H9 (cell line): ENCODE results near the gene ING2. TPM values are rescaled to one million over a fixed set of nuclear protein-coding genes. Genes with fewer than 3 reads are reported as not detected.

Experiments
- DNase-seq: peaks from one replicate; pipeline ENCODE4 v3.0.0-alpha.2; 2017
- H2AFZ ChIP-seq: one replicate; pipeline ENCODE4 v1.6.1; 2013; ENCODE audit warnings: mild to moderate bottlenecking, low read length, control low read depth, moderate library complexity
- H2AK5ac ChIP-seq: 2 replicates; pipeline ENCODE4 v1.6.1; 2013; ENCODE audit warnings: low read length, control low read depth, mixed read lengths; ENCODE audit not compliant: insufficient read length
- H2BK120ac ChIP-seq: one replicate; pipeline ENCODE4 v1.6.1; 2013; ENCODE audit warnings: low read depth, mild to moderate bottlenecking, low read length, control low read depth, inconsistent platforms; ENCODE audit not compliant: poor library complexity, severe bottlenecking
- H2BK12ac ChIP-seq: 2 replicates; pipeline ENCODE4 v1.6.1; 2013; ENCODE audit warnings: low read length, control low read depth, mixed read lengths, low read depth; ENCODE audit not compliant: insufficient read length
- H2BK15ac ChIP-seq: 2 replicates; pipeline ENCODE4 v1.6.1; 2013; ENCODE audit warnings: low read depth, low read length, control low read depth
- H2BK20ac ChIP-seq: one replicate; pipeline ENCODE4 v1.6.1; 2013; ENCODE audit warnings: low read depth, mild to moderate bottlenecking, low read length, control low read depth, inconsistent platforms; ENCODE audit not compliant: poor library complexity, severe bottlenecking
- H2BK5ac ChIP-seq: 2 replicates; pipeline ENCODE4 v1.6.1; 2013; ENCODE audit warnings: low read length, control low read depth, mixed read lengths; ENCODE audit not compliant: insufficient read length
- H3K14ac ChIP-seq: 2 replicates; pipeline ENCODE4 v1.6.1; 2013; ENCODE audit warnings: low read length, control low read depth; ENCODE audit not compliant: insufficient read depth
- H3K18ac ChIP-seq: 2 replicates; pipeline ENCODE4 v1.6.1; 2013; ENCODE audit warnings: low read depth, mild to moderate bottlenecking, mixed read lengths, low read length, control low read depth; ENCODE audit not compliant: insufficient read length
- H3K23ac ChIP-seq: 2 replicates; pipeline ENCODE4 v1.6.1; 2013; ENCODE audit warnings: low read length, control low read depth, mixed read lengths, low read depth; ENCODE audit not compliant: insufficient read length
- H3K23me2 ChIP-seq: 2 replicates; pipeline ENCODE4 v1.6.1; 2013; ENCODE audit warnings: low read depth, mild to moderate bottlenecking, mixed read lengths, low read length, control low read depth; ENCODE audit not compliant: insufficient read length, poor library complexity, severe bottlenecking
- H3K27ac ChIP-seq: 2 replicates; pipeline ENCODE4 v1.5.1; 2013; ENCODE audit warnings: low read length, control low read depth, mixed read lengths, low read depth; ENCODE audit not compliant: insufficient read length
- H3K27me3 ChIP-seq: 2 replicates; pipeline ENCODE4 v1.6.1; 2013; ENCODE audit warnings: low read length, control low read depth, inconsistent platforms; ENCODE audit not compliant: insufficient read depth
- H3K4ac ChIP-seq: 2 replicates; pipeline ENCODE4 v1.6.1; 2013; ENCODE audit warnings: low read depth, mild to moderate bottlenecking, control low read depth, inconsistent platforms, low read length, moderate library complexity
- H3K4me1 ChIP-seq: 2 replicates; pipeline ENCODE4 v1.6.1; 2013; ENCODE audit warnings: low read length, control low read depth, inconsistent platforms; ENCODE audit not compliant: insufficient read depth
- H3K4me2 ChIP-seq: 2 replicates; pipeline ENCODE4 v1.6.1; 2013; ENCODE audit warnings: low read length, control low read depth, mixed read lengths; ENCODE audit not compliant: insufficient read length, insufficient read depth
- H3K56ac ChIP-seq: 2 replicates; pipeline ENCODE4 v1.6.1; 2013; ENCODE audit warnings: low read depth, mild to moderate bottlenecking, mixed read lengths, low read length, control low read depth; ENCODE audit not compliant: insufficient read length
- H3K79me1 ChIP-seq: 2 replicates; pipeline ENCODE4 v1.6.1; 2013; ENCODE audit warnings: low read depth, mild to moderate bottlenecking, moderate library complexity, low read length, control low read depth, inconsistent platforms; ENCODE audit not compliant: insufficient read depth, poor library complexity, severe bottlenecking
- H3K79me2 ChIP-seq: 2 replicates; pipeline ENCODE4 v1.6.1; 2013; ENCODE audit warnings: low read length, control low read depth, inconsistent platforms; ENCODE audit not compliant: insufficient read depth
- H3K9ac ChIP-seq: 2 replicates; pipeline ENCODE4 v1.6.1; 2013; ENCODE audit warnings: low read length, control low read depth, mixed read lengths; ENCODE audit not compliant: insufficient read length; ENCODE audit errors: extremely low read depth
- H3K9me3 ChIP-seq: one replicate; pipeline ENCODE4 v1.6.1; 2013; ENCODE audit warnings: low read depth, low read length, inconsistent platforms; ENCODE audit not compliant: control insufficient read depth
- H3T11ph ChIP-seq: one replicate; pipeline ENCODE4 v1.6.1; 2013; ENCODE audit warnings: mild to moderate bottlenecking, low read length, control low read depth, inconsistent platforms
- H4K20me1 ChIP-seq: one replicate; pipeline ENCODE4 v1.6.1; 2013; ENCODE audit not compliant: control insufficient read depth, insufficient read length, insufficient read depth
- H4K5ac ChIP-seq: 2 replicates; pipeline ENCODE4 v1.6.1; 2013; ENCODE audit warnings: low read depth, mild to moderate bottlenecking, mixed read lengths, low read length, control low read depth; ENCODE audit not compliant: insufficient read length
- H4K8ac ChIP-seq: replicated peaks from 2 replicates; pipeline ENCODE4 v1.6.1; 2013; ENCODE audit warnings: low read length, control low read depth, mixed read lengths, low read depth; ENCODE audit not compliant: insufficient read length
- H4K91ac ChIP-seq: 2 replicates; pipeline ENCODE4 v1.6.1; 2013; ENCODE audit warnings: low read depth, mild to moderate bottlenecking, moderate library complexity, mixed read lengths, low read length, control low read depth; ENCODE audit not compliant: insufficient read length
- H3K27ac Mint-ChIP-seq, 3 experiments: 2 replicates in 2 of 3; 3 replicates in 1 of 3; pipeline ENCODE4 v1.8.0; 2020 to 2021; ENCODE audit warnings: mixed read lengths in 3 of 3, mild to moderate bottlenecking in 1 of 3, moderate library complexity in 1 of 3
- H3K27me3 Mint-ChIP-seq: 2 replicates; pipeline ENCODE4 v1.8.0; 2021; ENCODE audit warnings: low read depth, mild to moderate bottlenecking, moderate library complexity, mixed read lengths
- H3K36me3 Mint-ChIP-seq, 3 experiments: 2 replicates in 2 of 3; 3 replicates in 1 of 3; pipeline ENCODE4 v1.8.0; 2020 to 2021; ENCODE audit warnings: low read depth in 3 of 3, mixed read lengths in 3 of 3; ENCODE audit not compliant: insufficient read depth in 1 of 3
- H3K4me1 Mint-ChIP-seq, 2 experiments: 2 replicates each; pipeline ENCODE4 v1.8.0; 2020; ENCODE audit warnings: mixed read lengths in 2 of 2
- H3K4me3 Mint-ChIP-seq, 2 experiments: 2 replicates in 1 of 2; 3 replicates in 1 of 2; pipeline ENCODE4 v1.8.0; 2020 to 2021; ENCODE audit warnings: mild to moderate bottlenecking in 2 of 2, mixed read lengths in 2 of 2, moderate library complexity in 1 of 2
- H3K9me3 Mint-ChIP-seq, 2 experiments: 2 replicates in 1 of 2; 3 replicates in 1 of 2; pipeline ENCODE4 v1.8.0; 2020; ENCODE audit warnings: mild to moderate bottlenecking in 2 of 2, mixed read lengths in 2 of 2, moderate library complexity in 1 of 2
- WGBS: extraction: QIAGEN DNeasy Blood & Tissue Kit; methylation state at CpG from one replicate; pipeline ENCODE4 v1.1.7; 2013; ENCODE audit warnings: missing lambda C conversion rate, low lambda C conversion rate, mixed read lengths; ENCODE audit not compliant: insufficient read length; ENCODE audit errors: extremely low coverage; 5-methylcytosine and 5-hydroxymethylcytosine counted together
- total RNA-seq: library from RNA; stranded (reverse); gene quantifications from 2 replicates; pipeline ENCODE4 v1.2.1, GENCODE V29; 2021
- TF ChIP-seq, protein P1 (sequence below): fragments of 200-600 bp; sonication (generic); conservative IDR thresholded peaks from 3 replicates; pipeline ENCODE4 v1.8.0; 2021; ENCODE audit warnings: antibody characterized with exemption, mild to moderate bottlenecking

The ING2 gene
- total RNA-seq, 1 experiment from 2014 or later, result 18.6 TPM

DNA sequence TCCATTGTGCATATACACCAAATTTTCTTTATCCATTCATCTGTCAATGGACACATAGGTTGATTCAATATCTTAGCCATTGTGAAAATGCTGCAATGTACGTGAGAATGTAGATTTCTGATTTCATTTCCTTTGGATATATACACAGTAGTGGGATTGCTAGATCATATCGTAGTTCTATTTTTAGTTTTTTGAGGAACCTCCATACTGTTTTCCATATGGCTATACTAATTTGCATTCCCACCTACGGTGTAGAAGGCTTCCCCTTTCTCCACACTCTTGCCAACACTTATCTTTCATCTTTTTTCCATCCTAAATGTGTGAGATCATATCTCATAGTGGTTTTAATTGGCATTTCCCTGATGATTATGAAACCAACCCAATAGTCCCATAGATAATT, 43.4 kb downstream of the ING2 start:
- Histone ChIP-seq H2BK12ac (no peak overlapping the region), H3K9ac (no peak overlapping the region), H3K4me1 (no peaks in the 10 kb centered on the region), H3K23ac (no peak overlapping the region), H3K79me1 (no peaks in the 10 kb centered on the region), H3K18ac (no peak overlapping the region), H4K5ac (no peak overlapping the region), H3K27ac (no peak overlapping the region), H3K4me2 (no peak overlapping the region), H2BK20ac (no peak overlapping the region), H3K27me3 (no peaks in the 10 kb centered on the region), H2BK120ac (no peak overlapping the region), H4K8ac (no peak overlapping the region), H3T11ph (no peak overlapping the region), H4K91ac (no peak overlapping the region), H3K4ac (no peak overlapping the region), H3K56ac (no peak overlapping the region), H3K79me2 (no peaks in the 10 kb centered on the region), H2AFZ (no peak overlapping the region), H2BK5ac (no peak overlapping the region), H2AK5ac (no peak overlapping the region), H4K20me1 (no peaks in the 10 kb centered on the region), H3K14ac (no peak overlapping the region), H3K9me3 (no peaks in the 10 kb centered on the region), H2BK15ac (no peak overlapping the region), H3K23me2 (no peaks in the 10 kb centered on the region)
- DNase-seq, result no peak
- H3K27ac Mint-ChIP-seq, result no peak overlapping the region
- H3K4me3 Mint-ChIP-seq, result no peak overlapping the region
- H3K9me3 Mint-ChIP-seq, result peaks cover 17 to 25% of the 10 kb centered on the region in 2 experiments
- WGBS, result no CpG with 5 or more reads among the region's 3 CpGs
- TF ChIP-seq, protein P1, sequence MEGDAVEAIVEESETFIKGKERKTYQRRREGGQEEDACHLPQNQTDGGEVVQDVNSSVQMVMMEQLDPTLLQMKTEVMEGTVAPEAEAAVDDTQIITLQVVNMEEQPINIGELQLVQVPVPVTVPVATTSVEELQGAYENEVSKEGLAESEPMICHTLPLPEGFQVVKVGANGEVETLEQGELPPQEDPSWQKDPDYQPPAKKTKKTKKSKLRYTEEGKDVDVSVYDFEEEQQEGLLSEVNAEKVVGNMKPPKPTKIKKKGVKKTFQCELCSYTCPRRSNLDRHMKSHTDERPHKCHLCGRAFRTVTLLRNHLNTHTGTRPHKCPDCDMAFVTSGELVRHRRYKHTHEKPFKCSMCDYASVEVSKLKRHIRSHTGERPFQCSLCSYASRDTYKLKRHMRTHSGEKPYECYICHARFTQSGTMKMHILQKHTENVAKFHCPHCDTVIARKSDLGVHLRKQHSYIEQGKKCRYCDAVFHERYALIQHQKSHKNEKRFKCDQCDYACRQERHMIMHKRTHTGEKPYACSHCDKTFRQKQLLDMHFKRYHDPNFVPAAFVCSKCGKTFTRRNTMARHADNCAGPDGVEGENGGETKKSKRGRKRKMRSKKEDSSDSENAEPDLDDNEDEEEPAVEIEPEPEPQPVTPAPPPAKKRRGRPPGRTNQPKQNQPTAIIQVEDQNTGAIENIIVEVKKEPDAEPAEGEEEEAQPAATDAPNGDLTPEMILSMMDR, result no peak
- H3K27me3 Mint-ChIP-seq, result 0 out of 2 replicates have a peak, but pooled peaks cover 2% of the 10 kb centered on the region
- peaks cover 2 to 23% (median 10%) of the 10 kb centered on the region in 3 experiments; a peak in 6 of 7 replicates for H3K36me3 Mint-ChIP-seq
- H3K4me1 Mint-ChIP-seq, result no peaks in the 10 kb centered on the region
